Measurements from ENCODE around the gene CHAT. TPM values are rescaled to one million over a fixed set of nuclear protein-coding genes. Genes with fewer than 3 reads are reported as not detected.

CHAT gene
- total and polyA plus RNA-seq, 12 donors = not detected

- H3K4me3 ChIP-seq = no peak overlapping the region
Observed at GRCh38 chr10:49651039-49651835, 37.4 kb downstream of the CHAT start.

GRCh38 chr10:49651917-49652316 is 38.1 kb downstream of the CHAT start:
- H3K27me3 ChIP-seq = peaks cover 0 to 64% (median 16%) of the 10 kb centered on the region in 7 donors
- no peak for ATAC-seq
- DNase-seq = no peak

More at GRCh38 chr10:49651039-49651835, 37.4 kb downstream of the CHAT start:
- no peak overlapping the region for H3K27ac ChIP-seq
- intact Hi-C loops (cut with DNase I) = no loop called here
- ATAC-seq = no peak
- H3K4me1 ChIP-seq = no peaks in the 10 kb centered on the region
- H3K9me3 ChIP-seq = no peaks in the 10 kb centered on the region
- no peak for TF ChIP-seq CTCF (IDR thresholded peaks at IDR 0.05)
- DNase-seq = no peak
- 68 to 77% methylated on average over 15 of the region's 15 CpGs for WGBS, 2 donors
- no peaks in the 10 kb centered on the region for H3K36me3 ChIP-seq
- H3K27me3 ChIP-seq = peaks cover 0 to 64% (median 16%) of the 10 kb centered on the region in 7 donors

GRCh38 chr10:49652421-49653272 is 38.8 kb downstream of the CHAT start:
- H3K4me1 ChIP-seq = no peaks in the 10 kb centered on the region

More at GRCh38 chr10:49651917-49652316, 38.1 kb downstream of the CHAT start:
- no peaks in the 10 kb centered on the region for H3K36me3 ChIP-seq
- no peaks in the 10 kb centered on the region for H3K4me1 ChIP-seq
- 58 to 68% methylated on average over 2 of the region's 2 CpGs for WGBS, 2 donors
- no peak overlapping the region for H3K4me3 ChIP-seq
- intact Hi-C loops (cut with DNase I) = no loop called here
- TF ChIP-seq CTCF (IDR thresholded peaks at IDR 0.05) = no peak
- no peaks in the 10 kb centered on the region for H3K9me3 ChIP-seq
- H3K27ac ChIP-seq = no peak overlapping the region

More at GRCh38 chr10:49652421-49653272, 38.8 kb downstream of the CHAT start:
- intact Hi-C loops (cut with DNase I) = no loop called here
- DNase-seq (no peak), ATAC-seq (no peak)
- no peaks in the 10 kb centered on the region for H3K9me3 ChIP-seq
- no peak overlapping the region for H3K4me3 ChIP-seq
- TF ChIP-seq CTCF (IDR thresholded peaks at IDR 0.05) = no peak
- no peak overlapping the region for H3K27ac ChIP-seq
- no peaks in the 10 kb centered on the region for H3K36me3 ChIP-seq
- peaks cover 0 to 62% (median 16%) of the 10 kb centered on the region in 7 donors for H3K27me3 ChIP-seq
- WGBS, 2 donors = 71 to 76% methylated on average over 15 of the region's 15 CpGs
